Islet precursor cell (in vitro differentiated cells): ENCODE measurements around the gene CCT4.
"Not testable (repeated sequence)": the region's sequence is repeated elsewhere in the genome, so short reads cannot be mapped to it uniquely, and the experiment has no call there.

Experiments used
- DNase-seq: peaks from one replicate; pipeline ENCODE4 v3.0.0-alpha.2; 2018

Gene CCT4

DNA sequence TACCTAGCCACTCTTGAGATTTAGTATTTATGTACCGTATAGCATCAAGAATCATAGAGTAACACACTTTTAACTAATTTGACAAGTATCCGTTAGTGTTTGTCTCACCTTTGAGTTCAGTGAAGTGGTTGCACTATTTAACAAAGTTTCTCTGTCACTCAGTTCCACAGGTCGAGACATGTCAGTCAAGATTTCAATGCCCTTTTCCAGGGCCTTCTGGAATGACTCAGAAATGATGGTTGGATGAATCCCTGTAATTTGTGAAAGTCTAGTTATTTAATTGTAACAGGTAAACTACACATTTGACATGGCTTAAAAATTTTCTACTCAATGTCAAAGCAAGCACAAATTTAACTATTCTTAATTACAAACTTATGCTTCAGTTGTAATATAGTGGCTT, 9.7 kb downstream of the CCT4 start:
- DNase-seq, result no peak

DNA sequence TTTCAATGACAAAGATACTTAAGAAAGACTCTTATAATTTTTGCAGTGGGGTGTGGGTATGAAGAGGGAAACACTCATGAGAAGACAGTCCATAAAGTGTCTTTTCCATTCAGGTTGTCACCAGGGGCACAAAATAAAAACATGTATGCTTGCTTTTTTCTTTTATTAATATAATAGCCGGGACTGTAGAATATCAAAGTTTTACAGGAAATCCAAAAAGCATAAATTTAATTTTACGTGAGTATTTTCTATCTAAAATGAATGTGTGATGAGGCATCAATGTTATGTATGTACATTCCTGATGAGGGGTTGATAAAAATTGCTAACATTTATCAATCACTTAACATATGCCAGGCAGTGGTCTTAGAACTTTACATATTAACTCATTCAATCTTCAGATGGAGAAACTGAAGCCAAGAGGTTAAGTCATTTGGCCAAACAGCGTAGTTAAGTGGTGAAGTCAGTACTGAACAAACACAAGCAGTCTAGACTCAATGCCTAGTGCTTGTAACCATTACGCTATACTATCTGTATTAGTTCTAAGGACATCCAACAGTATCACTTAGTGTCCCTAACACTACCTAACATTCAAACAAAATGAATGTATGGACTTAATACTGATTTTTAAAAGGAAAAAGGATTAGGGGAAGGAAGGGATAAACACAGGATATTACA, 10.7 kb downstream of the CCT4 start:
- no peak for DNase-seq

DNA sequence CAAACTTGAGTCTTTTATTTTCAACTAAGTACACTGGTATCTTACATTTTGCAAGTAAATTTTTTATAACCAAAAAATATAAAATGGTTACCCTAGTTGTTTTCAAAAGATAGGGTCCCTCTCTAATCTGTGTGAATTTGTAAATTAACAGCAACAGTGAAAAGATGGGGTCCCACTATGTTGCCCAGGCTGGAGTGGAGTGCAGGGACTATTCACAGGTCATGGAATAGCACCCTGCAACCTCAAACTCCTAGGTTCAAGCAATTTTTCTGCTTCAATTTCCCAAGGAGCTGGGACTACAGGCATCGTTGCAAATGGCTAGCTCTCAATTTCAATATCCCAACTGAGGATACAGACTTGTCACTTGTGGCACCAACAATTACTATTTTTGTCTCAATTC, 12.1 kb downstream of the CCT4 start:
- no peak for DNase-seq

DNA sequence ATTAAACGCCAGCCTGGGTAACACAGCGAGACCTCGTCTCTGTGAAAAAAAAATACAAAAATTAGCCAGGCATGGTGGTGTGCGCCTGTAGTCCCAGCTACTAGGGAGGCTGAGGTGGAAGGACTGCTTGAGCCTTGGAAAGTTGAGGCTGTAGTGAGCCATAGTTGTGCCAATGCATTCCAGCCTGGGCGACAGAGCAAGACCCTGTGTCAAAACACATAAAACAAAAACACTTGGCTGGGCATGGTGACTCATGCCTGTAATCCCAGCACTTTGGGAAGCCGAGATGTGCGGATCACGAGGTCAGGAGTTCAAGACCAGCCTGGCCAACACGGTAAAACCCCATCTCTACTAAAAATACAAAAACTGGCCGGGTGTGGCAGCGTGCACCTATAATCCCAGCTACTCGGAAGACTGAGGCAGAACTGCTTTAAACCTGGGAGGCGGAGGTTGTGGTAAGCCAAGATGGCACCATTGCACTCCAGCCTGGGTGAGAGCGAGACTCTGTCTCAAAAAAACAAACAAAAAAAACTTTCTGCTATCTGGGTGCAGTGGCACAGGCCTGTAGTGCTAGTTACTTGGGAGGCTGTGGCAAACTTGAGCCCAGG, 21.9 kb downstream of the CCT4 start:
- not testable (repeated sequence) for DNase-seq

DNA sequence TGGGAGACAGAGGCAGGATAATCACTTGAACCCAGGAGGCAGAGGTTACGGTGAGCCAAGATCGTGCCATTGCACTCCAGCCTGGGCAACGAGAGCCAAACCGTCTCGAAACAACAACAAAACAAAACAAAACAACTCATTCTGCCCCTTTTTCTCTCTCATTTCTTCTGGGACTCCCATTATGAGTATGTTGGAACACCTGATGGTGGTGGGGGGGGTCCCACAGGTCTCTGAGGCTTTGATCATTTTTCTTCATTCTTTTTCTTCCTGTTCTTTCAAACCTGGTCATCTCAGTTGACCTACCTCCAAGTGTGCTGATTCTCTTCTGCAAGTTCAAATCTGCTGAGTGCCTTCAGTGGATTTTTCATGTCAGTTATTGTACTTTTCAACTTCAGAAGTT, 26.4 kb downstream of the CCT4 start:
- DNase-seq, result no peak

DNA sequence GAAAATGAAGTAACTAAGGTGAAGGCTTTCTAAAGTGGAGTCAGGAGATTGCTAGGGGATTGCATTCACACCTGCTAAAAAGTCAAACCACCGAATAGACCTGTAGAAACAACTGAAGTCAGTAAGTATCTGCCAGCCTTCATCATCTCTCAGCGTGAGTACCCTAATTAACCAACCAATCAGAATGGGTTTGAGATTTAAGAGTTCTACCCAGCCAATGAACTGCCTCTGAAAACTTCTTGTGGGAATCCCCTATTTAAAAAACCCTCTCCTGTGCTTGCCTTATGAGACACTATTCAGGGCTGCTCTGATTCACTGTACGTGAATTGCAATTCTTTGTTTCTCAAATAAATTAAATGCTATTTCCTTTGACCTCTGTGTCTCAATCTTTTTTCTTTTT, 31.2 kb downstream of the CCT4 start:
- no peak for DNase-seq

DNA sequence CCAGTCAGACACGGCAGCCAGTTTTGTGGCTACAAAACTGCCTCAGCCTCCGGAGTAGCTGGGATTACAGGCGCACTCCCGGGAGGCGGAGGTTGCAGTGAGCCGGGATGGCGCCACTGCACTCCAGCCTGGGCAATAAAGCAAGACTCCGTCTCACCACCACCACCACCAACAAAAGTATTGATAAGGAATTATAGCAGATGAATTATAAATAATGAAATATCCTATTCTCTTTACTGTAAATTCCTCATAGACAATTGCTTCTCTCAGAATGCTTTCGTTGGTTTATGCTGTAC, 33.2 kb downstream of the CCT4 start:
- DNase-seq, result no peak

DNA sequence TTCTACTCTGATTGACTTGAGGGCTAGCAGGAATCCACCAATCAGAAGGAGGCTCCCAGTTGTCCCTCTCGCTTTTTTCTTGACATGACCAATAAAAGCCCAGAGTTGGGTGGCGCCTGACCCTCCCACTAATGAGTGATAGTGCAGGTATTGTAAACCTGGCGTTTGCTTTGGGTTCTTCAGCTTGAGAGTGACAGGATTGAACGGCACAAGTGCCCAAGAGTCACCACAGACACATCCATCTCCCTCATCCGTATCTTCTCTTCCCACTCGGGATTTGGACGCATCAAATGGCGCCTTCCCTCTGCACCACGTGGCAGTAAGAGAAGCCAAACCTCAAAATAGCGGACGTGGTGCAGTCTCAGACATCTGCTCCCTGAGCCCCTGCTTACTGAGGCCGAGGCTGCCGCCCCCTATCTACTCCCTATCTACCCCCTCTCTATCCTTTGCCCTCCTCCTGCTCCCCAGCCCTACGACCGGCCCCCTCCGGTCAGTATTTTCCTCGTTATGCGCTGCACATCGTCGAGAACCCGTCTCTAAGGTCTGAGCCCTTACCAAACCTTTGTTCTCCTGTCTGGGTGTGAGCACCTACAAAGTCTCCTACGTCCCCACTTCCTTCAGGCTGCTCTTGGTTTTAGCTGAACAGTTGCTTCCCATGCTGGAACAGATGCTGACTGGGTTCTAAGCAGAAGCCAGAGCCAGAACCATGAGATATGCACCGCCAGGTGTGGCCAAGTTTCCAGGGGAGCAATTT, 33.7 kb downstream of the CCT4 start:
- peak; percentile 98 for DNase-seq

DNA sequence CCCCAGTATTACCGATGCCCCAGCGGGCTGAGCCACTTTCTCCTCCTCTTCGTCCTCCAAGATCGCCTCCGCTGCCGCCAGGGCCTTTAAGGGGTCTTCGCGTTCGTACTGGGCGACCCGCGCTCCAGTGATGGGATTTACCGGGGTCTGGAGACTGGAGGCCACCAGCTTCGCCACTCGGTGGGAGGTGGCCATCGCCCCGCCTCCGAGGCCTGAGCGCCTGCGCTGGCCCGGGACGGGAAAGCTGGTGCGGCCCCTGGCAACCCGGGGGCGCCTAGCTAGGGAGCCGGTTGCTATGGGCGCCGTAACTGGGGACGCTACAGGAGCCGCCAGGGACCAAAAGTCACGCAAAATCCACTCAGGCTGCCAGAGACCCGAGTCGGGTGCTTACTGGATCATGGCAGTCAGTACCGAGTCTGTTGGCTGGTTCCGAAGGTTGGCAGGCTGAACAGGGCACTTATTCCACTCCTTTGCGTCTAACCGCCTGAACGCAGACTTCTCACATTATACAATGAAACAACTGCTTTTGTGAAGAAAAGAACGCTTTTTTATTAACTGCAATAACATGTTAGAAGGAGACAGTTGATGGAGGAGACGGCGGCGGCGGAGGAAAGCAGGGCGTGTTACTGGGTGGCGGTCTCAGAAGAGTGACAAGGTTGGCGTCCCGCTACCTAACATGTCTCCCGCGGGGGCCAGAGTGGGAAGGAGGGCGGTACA, 34.5 kb downstream of the CCT4 start, which contains the start of gene FAM161A:
Gene FAM161A (minus strand): TSS at position 214 of the 717 bp plus-strand sequence. CDS start 19 bp downstream, at position 195.
- peak; percentile 90 for DNase-seq

DNA sequence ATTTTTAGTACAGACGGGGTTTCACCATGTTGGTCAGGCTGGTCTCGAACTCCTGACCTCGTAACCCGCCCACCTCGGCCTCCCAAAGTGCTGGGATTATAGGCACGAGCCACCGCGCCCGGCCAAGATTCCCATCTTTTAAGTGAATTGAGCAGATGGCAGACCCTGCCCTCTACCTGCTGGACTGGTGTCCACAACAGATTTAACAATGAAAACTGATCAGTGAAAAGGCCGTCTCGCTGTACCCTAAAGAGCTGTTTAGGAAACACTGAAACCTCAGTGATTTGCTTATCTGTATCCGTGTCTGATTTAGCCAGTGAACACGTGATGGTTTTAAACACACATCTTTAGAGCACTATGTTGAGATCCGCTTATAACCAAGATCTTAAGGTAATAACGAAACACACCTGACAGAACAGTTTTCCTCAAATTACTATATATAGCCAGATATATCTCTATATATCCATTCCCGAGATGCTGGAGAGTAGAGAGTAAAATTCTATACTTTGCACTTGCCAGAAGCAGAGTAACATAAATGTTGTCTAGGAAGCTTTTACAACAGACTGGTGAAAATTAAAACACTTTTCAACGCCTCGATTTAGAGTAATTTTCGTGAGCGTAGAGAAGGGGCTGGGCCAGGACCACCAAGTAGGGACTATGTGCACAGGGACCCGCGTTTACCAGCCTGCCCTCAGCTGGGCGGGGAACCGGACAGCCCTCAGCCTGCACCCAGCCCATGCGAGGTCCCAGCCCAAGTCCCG, 35.2 kb downstream of the CCT4 start:
- DNase-seq, result peak; percentile 88

DNA sequence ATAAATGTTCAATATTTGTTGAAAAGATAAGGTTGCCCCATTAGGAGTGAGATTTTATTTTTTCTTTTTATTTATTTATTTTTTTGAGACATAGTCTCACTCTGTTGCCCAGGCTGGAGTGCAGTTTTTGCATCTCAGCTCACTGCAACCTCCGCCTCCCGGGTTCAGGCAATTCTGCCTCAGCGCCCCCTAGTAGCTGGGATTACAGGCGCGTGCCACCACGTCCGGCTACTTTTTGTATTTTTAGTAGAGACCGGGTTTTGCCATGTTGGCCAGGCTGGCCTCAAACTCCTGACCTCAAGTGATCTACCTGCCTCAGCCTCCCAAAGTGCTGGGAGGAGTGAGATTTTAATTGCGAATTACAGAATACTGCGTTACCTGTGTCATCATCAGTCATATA, 37.2 kb downstream of the CCT4 start:
- DNase-seq, result not testable (repeated sequence)

DNA sequence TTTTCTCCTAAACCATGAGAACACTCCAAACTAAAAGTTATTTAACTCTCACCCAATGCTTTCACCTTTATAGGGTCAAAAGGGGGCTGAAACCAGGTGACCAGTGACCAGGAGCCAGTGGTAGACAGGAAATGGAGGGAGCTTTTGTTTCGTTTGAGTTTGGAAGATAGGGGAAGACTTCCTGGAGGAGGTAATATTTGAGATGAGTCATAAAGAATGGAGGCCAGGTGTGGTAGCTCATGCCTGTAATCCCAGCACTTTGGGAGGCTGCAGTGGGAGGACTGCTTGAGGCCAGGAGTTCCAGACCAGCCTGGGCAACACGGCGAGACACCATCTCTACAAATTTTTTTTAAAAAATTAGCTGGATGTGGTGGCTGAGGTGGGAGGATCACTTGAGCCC, 43.1 kb downstream of the CCT4 start:
- no peak for DNase-seq

DNA sequence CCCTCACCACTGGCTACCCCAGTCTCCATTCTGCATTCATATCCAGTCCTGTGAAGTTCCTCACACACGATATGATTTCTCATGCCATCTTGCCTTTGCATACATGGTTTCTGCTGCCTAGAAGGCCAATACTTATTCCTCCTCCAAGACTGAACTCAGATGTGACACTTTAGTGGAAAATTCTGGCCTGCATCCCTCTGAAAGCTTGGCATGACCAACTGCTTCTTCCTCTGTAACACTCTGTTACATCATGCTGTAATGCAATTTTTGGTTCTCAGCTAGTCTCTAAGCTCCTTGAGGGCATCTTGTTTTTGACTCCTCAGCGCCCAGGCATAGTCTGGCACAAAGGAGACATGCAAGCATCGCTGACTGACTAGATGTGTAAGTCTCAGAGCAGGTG, 47.2 kb downstream of the CCT4 start:
- no peak for DNase-seq

DNA sequence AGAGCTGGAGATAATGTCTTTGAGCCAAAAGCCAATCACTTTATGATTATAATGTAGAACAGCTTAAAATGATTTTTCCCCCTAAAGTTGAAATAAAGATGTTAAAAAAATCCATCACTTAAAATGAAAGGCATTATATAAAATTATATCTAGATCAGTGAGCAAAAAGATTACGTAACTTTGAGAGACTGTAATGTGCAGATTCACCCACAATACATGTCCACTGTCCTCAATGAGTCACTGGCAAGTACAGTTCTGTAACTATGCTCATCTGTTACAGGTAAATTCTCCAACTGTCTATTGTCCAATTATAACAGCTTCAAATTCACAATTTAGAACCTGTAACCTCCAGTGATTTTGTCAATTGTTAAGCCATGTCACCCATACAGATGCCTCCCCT, 53.6 kb downstream of the CCT4 start:
- no peak for DNase-seq

DNA sequence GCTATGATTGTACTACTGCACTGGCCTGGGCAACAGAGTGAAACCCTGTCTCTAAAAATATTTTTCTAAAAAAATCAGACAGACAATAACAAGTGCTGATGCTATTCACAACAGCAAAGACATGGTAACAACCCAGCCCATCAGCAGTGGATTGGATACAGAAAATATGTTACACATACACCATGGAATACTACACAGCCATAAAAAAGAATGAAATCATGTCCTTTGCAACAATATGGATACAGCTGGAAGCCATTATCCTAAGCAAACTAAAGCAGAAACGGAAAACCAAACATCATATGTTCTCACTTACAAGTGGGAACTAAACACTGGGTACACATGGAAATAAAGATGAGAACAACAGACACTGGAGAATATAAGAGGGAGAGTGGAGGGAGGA, 54.5 kb downstream of the CCT4 start:
- DNase-seq, result no peak

DNA sequence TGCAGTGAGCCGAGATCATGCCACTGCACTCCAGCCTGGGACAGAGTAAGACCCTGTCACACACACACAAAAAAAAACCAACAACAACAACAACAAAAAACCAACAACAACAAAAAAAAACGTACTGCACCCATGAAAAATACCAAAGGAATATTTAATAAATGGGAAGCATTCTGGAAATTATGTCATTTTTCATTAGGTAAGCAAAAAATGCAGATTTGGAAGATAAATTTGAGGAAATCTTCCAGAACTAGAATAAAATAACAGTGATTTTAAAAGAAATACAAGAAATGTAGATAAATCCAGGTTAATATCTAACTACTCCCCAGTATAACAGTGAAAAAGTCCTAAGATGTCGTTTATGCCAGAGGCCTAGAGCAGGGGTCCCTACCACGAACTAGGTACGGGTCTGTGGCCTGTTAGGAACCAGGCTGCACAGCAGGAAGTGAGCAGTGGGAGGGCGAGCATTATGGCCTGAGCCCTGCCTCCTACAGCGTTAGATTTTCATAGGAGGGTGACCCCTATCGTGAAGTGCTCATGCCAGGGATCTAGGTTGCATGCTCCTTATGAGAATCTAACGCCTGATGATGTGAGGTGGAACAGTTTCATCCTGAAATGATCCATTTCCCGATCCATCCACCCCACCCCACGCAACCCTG, 56.1 kb downstream of the CCT4 start:
- peak; percentile 39 for DNase-seq

DNA sequence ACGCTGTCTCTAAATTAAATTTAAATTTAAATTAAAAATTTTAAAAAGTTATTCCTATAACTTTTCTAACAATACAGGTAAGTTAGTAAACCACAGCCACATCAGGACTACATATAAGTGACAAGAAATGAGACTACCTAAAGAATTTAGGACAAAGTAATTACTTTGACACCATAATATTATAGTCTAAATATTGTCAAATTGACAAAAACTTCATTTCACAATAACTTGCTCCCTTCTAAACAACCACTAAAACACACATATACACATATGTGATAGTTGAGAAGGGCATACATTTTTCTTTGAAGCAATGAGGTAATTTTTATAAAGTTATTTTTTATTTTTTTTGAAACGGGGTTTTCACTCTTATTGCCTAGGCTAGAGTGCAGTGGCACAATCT, 66.2 kb downstream of the CCT4 start:
- DNase-seq, result no peak
